Activated naive CD4-positive, alpha-beta T cell treated with anti-CD3 and anti-CD28 coated beads, Interleukin-2, amount 10 ng/mL, durations not matched to agents 7 days and 5 days (primary cell): ENCODE results near the gene CD84.
A peak's percentile ranks its signal among the peaks of the same experiment; 100 is the strongest.
"Not testable (repeated sequence)": the region's sequence is repeated elsewhere in the genome, so short reads cannot be mapped to it uniquely, and the experiment has no call there.

Source experiments
- CTCF ChIA-PET: fragments of 350-600 bp; sonication (Branson Sonifier 250); formaldehyde crosslinking; loops from one replicate; lab custom pipeline; 2021; ENCODE audit warnings: antibody characterized with exemption; lab: Charles Lee
- DNase-seq: peaks from one replicate; pipeline ENCODE4 v3.0.0-alpha.2; 2020
- H3K27ac Mint-ChIP-seq: one replicate; pipeline ENCODE4 v1.8.0; 2021; ENCODE audit warnings: mild to moderate bottlenecking, moderate library complexity, mixed read lengths
- H3K27me3 Mint-ChIP-seq: one replicate; pipeline ENCODE4 v1.8.0; 2021; ENCODE audit warnings: mild to moderate bottlenecking, mixed read lengths
- H3K36me3 Mint-ChIP-seq: one replicate; pipeline ENCODE4 v1.8.0; 2021; ENCODE audit warnings: mixed read lengths
- H3K4me1 Mint-ChIP-seq: one replicate; pipeline ENCODE4 v1.8.0; 2021; ENCODE audit warnings: mixed read lengths
- H3K4me3 Mint-ChIP-seq: one replicate; pipeline ENCODE4 v1.8.0; 2021; ENCODE audit warnings: mild to moderate bottlenecking, moderate library complexity, mixed read lengths
- H3K9me3 Mint-ChIP-seq: one replicate; pipeline ENCODE4 v1.8.0; 2021; ENCODE audit warnings: mixed read lengths

CD84 gene

GRCh38 chr1:160579216-160579701 lies at the start of gene CD84:
Gene CD84 (minus strand): TSS chr1:160579496. CDS start chr1:160579437, 59 bp downstream.
- CTCF ChIA-PET, result interaction anchor here (0.6 to 2.4 kb wide), 5 partner anchors 12 to 39 kb away, joined by 3 to 6 read pairs (median 3); no protein-coding TSS in a partner anchor
- H3K9me3 Mint-ChIP-seq, result peaks cover 21% of the 10 kb centered on the region
- H3K36me3 Mint-ChIP-seq, result peaks cover 25% of the 10 kb centered on the region
- no peaks in the 10 kb centered on the region for H3K27me3 Mint-ChIP-seq
- H3K4me1 Mint-ChIP-seq, result peaks cover 62% of the 10 kb centered on the region
- H3K4me3 Mint-ChIP-seq, result peak within 1 kb of the TSS; percentile 80
- H3K27ac Mint-ChIP-seq, result peak within 1 kb of the TSS; percentile 94
- no peak for DNase-seq

DNA sequence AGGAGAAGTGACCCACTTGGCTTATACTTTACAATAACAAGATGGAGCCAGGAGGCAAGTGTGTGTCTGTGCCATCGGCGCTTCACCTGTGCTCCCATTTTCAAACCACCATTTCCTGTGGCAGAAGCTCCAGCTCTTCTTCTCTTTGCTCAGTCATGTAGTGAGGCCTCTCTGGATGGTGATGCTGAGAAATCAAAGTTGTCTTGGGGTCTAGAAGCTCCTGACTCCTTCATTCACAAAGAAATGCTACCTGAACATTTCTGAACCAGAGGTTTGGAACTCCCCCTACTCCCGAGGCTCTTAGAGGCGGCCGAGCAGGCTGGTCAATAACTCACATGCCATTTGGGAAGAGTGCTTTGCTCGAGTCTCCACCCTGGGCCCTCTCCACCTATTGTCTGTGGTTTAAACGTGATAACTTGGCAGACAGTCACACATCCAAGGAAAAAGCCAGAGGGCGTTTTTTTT lies 49.5 kb upstream of the CD84 start:
- H3K4me1 Mint-ChIP-seq, result peaks cover 97% of the 10 kb centered on the region

GRCh38 chr1:160627677-160628289 lies 48.5 kb upstream of the CD84 start:
- Mint-ChIP-seq H3K4me3 (peak overlapping the region; percentile 3), H3K36me3 (peaks cover 82% of the 10 kb centered on the region), H3K4me1 (peaks cover 97% of the 10 kb centered on the region), H3K27ac (peak overlapping the region; percentile 97)
- H3K27me3 Mint-ChIP-seq, H3K9me3 Mint-ChIP-seq, DNase-seq: not testable (repeated sequence)
- CTCF ChIA-PET, result interaction anchor here (0.9 to 4.3 kb wide), 11 partner anchors 9 to 199 kb away, joined by 3 to 23 read pairs (median 4); no protein-coding TSS in a partner anchor

More for the DNA sequence above, 49.5 kb upstream of the CD84 start:
- H3K27ac Mint-ChIP-seq, result peak overlapping the region; percentile 97
- H3K9me3 Mint-ChIP-seq, result no peaks in the 10 kb centered on the region
- H3K27me3 Mint-ChIP-seq, result no peaks in the 10 kb centered on the region
- H3K4me3 Mint-ChIP-seq, result peak overlapping the region; percentile 63
- CTCF ChIA-PET, result interaction anchor here (0.6 to 4.3 kb wide), 13 partner anchors 10 to 200 kb away, joined by 3 to 23 read pairs (median 4); partner anchors contain the start of gene SLAMF1
- H3K36me3 Mint-ChIP-seq, result peaks cover 82% of the 10 kb centered on the region
- peak; percentile 57 for DNase-seq

DNA sequence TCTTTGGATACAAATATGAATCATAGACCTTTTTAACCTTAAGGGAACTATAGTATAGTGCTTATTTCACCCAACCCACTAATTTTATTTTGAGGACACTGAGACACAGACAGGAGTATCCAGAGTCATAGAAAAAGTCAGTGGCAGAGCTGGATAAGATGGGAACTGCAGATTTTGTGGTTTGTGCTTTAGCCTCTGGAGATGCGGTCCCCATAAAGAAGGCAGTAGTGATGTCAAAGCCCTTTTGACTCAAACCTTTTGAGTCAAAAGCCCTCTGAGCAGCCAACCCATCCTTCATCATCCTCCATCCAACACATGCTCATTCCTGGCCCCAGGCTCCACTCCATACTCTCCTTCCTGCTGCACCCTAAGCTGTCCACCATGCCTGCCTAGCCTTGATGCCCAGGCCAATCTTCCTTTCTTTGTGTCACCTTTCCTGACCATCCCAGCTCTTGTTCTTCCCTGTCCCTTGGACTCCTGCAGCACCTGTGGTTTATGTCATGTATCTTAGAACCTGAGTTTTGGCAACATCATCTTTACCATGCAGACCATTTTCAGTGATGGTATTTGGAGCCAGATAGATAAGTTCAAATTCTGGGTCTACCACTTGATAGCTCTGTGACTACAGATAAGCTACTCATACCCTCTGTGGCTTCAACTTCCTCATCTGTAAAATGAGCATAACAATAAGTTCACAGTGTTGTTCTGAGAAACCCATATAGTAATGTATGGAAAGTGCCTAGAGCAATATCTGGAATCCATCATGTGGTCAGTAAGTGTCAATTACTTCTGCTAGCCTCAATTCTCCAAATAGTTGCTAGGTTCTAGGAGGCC lies 47.4 kb upstream of the CD84 start:
- Mint-ChIP-seq H3K9me3 (no peaks in the 10 kb centered on the region), H3K27me3 (no peaks in the 10 kb centered on the region), H3K4me1 (peaks cover 99% of the 10 kb centered on the region), H3K27ac (peak overlapping the region; percentile 97), H3K4me3 (peak overlapping the region; percentile 40), H3K36me3 (peaks cover 84% of the 10 kb centered on the region)
- DNase-seq, result no peak
- CTCF ChIA-PET, result interaction anchor here (0.8 to 4.3 kb wide), 10 partner anchors 8 to 84 kb away, joined by 3 to 23 read pairs (median 4); partner anchors contain the start of gene CD48

DNA sequence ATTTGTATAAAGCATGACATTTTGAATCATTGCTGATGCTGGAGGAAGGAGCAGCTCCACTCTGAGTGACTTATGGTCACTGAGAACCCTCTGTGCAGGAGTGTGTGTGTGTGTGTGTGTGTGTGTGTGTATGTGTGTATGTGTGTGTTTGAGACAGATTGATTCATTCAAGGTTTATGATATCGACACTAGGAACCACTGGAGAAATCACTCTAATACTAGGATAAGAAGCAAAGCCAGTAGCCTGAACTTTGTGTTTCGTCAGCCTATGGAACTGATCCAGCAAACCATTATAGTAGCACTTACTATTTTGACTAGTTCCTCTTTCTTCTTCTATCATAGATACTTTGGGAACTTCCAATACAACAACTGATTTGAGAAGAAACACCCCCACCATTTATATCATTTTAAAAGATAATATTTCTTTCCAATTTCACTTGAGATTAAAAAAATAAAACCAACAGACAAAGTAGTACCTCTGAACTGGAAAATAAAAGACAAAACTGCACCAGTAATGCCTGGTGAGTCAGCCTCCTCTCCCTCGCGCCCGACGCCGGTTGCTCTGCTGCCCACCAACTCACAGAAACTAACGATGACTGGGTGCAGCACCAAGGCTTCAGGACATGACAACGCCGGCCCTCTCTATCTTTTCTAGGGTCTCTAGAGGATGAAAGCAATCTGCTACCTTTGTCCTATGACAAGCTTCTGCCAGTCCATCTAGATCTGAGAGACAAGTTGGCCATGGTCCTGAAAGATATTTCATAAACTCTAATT lies 46.6 kb upstream of the CD84 start:
- H3K4me3 Mint-ChIP-seq, result no peak overlapping the region
- peaks cover 83% of the 10 kb centered on the region for H3K36me3 Mint-ChIP-seq
- peaks cover 99% of the 10 kb centered on the region for H3K4me1 Mint-ChIP-seq
- no peaks in the 10 kb centered on the region for H3K27me3 Mint-ChIP-seq
- no peaks in the 10 kb centered on the region for H3K9me3 Mint-ChIP-seq
- DNase-seq, result peak; percentile 39
- peak overlapping the region; percentile 97 for H3K27ac Mint-ChIP-seq
- CTCF ChIA-PET, result interaction anchor here (0.9 to 4.3 kb wide), 7 partner anchors 14 to 85 kb away, joined by 3 to 23 read pairs (median 4); partner anchors contain the start of gene CD48

DNA sequence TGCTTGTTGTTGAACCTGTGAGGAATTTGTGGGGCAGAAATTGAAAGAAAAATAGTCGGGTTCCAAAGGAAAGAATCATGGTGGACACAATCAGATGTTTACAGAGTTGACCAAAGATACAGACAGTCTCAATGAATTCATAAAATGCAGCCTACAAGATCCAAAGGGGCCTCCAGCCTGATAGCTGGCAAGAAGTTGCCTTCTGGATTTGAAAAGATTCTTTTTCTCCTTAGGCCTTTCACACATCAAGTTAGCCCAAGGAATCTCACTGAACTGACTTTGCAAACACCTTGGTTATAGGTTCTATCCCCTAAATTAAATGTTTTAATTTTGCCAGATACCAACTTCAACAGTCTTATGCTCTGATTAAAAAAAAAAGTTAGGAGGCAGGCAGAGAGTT lies 46.0 kb upstream of the CD84 start:
- Mint-ChIP-seq H3K27ac (peak overlapping the region; percentile 72), H3K9me3 (no peaks in the 10 kb centered on the region), H3K36me3 (peaks cover 79% of the 10 kb centered on the region), H3K4me3 (no peak overlapping the region), H3K4me1 (peaks cover 94% of the 10 kb centered on the region), H3K27me3 (no peaks in the 10 kb centered on the region)
- no peak for DNase-seq
- CTCF ChIA-PET, result interaction anchor here (1.1 to 2.8 kb wide), 3 partner anchors 16 to 50 kb away, joined by 3 to 8 read pairs (median 4); no protein-coding TSS in a partner anchor

- DNase-seq, result no peak
Measured at GRCh38 chr1:160624464-160624863, 45.2 kb upstream of the CD84 start.

DNA sequence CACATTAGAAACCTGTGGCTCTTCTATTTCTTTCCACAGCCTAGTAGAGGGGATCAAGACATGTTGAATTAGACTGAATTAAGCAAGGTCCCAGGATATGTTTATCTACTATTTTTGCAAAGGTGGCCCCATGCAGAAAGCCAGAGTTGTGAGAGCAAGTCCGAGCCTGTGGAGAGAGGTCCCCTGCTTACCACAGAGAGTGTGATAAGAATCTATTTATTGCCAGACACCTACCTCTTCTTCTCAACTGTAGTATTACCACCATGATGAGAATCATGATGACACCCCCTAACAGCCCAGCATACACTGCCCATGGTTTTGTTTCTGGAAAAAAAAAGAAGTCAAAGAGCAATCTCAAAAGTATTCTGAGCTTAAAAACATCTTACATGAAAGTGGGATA lies 44.6 kb upstream of the CD84 start:
- H3K27ac Mint-ChIP-seq, result peak overlapping the region; percentile 91
- H3K9me3 Mint-ChIP-seq, result peaks cover 5% of the 10 kb centered on the region
- H3K27me3 Mint-ChIP-seq, result no peaks in the 10 kb centered on the region
- peaks cover 94% of the 10 kb centered on the region for H3K4me1 Mint-ChIP-seq
- CTCF ChIA-PET, result interaction anchor here (0.9 to 2.3 kb wide), 5 partner anchors 15 to 51 kb away, joined by 3 to 9 read pairs (median 4); partner anchors contain the start of gene SLAMF1
- peaks cover 87% of the 10 kb centered on the region for H3K36me3 Mint-ChIP-seq
- H3K4me3 Mint-ChIP-seq, result no peak overlapping the region
- DNase-seq, result no peak

More at GRCh38 chr1:160624464-160624863, 45.2 kb upstream of the CD84 start:
- Mint-ChIP-seq H3K4me1 (peaks cover 93% of the 10 kb centered on the region), H3K27ac (peak overlapping the region; percentile 72), H3K9me3 (no peaks in the 10 kb centered on the region), H3K27me3 (no peaks in the 10 kb centered on the region), H3K36me3 (peaks cover 83% of the 10 kb centered on the region), H3K4me3 (no peak overlapping the region)
- CTCF ChIA-PET, result interaction anchor here (1.1 to 2.8 kb wide), 4 partner anchors 15 to 51 kb away, joined by 3 to 8 read pairs (median 4); no protein-coding TSS in a partner anchor

DNA sequence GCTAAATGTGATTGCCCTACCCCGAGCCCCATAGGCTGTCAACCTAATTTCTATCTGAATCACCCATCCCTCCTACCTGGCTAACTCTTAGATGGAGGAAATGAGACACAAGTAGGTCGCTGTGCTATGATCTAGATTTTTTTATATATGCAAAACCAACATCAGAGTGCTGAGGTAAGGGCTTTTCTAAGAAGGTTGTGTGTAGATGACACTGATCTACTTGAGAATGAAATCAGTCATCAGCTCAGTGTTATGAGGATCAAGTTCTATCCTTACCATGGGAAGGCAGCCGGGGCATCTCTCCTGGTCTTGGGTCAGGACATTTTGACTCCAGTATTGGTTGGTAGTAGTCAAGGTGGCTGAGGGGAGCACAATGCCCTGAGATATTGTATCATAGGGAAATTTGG lies 43.9 kb upstream of the CD84 start:
- H3K9me3 Mint-ChIP-seq, result peaks cover 7% of the 10 kb centered on the region
- no peaks in the 10 kb centered on the region for H3K27me3 Mint-ChIP-seq
- no peak for DNase-seq
- H3K27ac Mint-ChIP-seq, result peak overlapping the region; percentile 91
- peaks cover 92% of the 10 kb centered on the region for H3K4me1 Mint-ChIP-seq
- peaks cover 85% of the 10 kb centered on the region for H3K36me3 Mint-ChIP-seq
- peak overlapping the region; percentile 27 for H3K4me3 Mint-ChIP-seq
- CTCF ChIA-PET, result interaction anchor here (0.9 to 2.3 kb wide), 4 partner anchors 14 to 52 kb away, joined by 3 to 9 read pairs (median 4); partner anchors contain the start of gene SLAMF1

- peaks cover 92% of the 10 kb centered on the region for H3K4me1 Mint-ChIP-seq
- no peaks in the 10 kb centered on the region for H3K27me3 Mint-ChIP-seq
- H3K36me3 Mint-ChIP-seq, result peaks cover 84% of the 10 kb centered on the region
- H3K27ac Mint-ChIP-seq, result peak overlapping the region; percentile 91
- no peak overlapping the region for H3K4me3 Mint-ChIP-seq
- DNase-seq, result no peak
- peaks cover 7% of the 10 kb centered on the region for H3K9me3 Mint-ChIP-seq
- CTCF ChIA-PET, result interaction anchor here (0.7 to 5.4 kb wide), 9 partner anchors 10 to 146 kb away, joined by 3 to 69 read pairs (median 4); partner anchors contain the start of gene SLAMF1
Measured at GRCh38 chr1:160622501-160623226, 43.4 kb upstream of the CD84 start.

DNA sequence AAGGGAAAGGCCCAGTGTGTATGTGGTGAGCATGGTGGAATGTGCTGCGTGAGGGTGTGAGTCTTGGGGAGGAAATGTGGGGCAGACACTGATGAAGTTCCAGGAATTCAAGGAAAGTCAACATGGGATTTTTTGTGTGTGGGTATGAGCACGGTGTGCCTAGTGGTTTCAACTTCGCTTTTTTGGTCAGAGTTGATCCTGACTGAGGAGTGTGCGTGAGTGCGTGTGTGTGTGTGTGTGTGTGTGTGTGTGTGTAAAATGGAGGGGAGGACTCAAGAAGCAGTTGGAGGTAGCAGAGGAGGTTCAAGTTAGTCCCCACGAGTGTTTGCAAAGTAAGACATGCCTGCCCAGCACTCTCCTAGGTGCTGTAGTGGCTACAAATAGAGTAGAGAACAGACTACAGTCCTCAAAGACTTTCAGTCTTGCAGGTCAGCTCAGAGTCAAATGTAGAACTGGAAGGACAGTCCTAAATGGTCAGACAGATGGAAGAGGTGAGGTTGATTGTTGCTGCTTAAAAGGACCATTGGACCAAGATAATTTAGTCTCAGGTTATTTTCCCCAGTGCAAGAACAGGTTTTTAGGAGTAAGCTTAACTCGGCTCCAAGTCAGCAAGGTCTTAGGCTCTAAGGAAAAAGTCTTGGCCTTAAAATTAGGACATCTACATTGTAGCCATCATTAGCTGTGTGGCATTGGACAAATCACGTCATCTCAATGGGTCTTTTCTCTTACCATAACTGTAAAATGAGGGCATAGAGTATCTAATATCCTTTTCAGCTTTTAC lies 42.5 kb upstream of the CD84 start:
- Mint-ChIP-seq H3K36me3 (peaks cover 83% of the 10 kb centered on the region), H3K4me3 (no peak overlapping the region), H3K27me3 (no peaks in the 10 kb centered on the region), H3K27ac (peak overlapping the region; percentile 80), H3K4me1 (peaks cover 87% of the 10 kb centered on the region), H3K9me3 (peaks cover 7% of the 10 kb centered on the region)
- CTCF ChIA-PET, result interaction anchor here (0.7 to 5.4 kb wide), 6 partner anchors 11 to 147 kb away, joined by 3 to 69 read pairs (median 4); no protein-coding TSS in a partner anchor
- no peak for DNase-seq
